Right lobe of liver (tissue), 4 donors: Measurements from ENCODE around the gene COX7A1.

ENCODE experiments used
- CTCF ChIP-seq, 4 donors: fragments of 200-600 bp in 3 of 4; fragments of 450-650 bp in 1 of 4; IDR thresholded peaks; one replicate each; pipeline versions ENCODE4 v1.5.1 to v1.8.0; 2016 to 2022; ENCODE audit warnings: antibody characterized with exemption in 4 of 4, mild to moderate bottlenecking in 2 of 4
- POLR2A ChIP-seq: fragments of 450-650 bp; IDR thresholded peaks from one replicate; pipeline ENCODE4 v1.6.1; 2017; ENCODE audit warnings: antibody characterized with exemption, mild to moderate bottlenecking
- donor health status: DM: no; HTN: no; CAD: no.
- donor health status: DM: no; HTN: no; CAD: no.
- donor health status: DM: no; HTN: yes; CAD: no.

- TF ChIP-seq CTCF (IDR thresholded peaks at IDR 0.05) (no peak), POLR2A (no peak)
Observed at GRCh38 chr19:36120092-36120983, 31.9 kb downstream of the COX7A1 start.
